Natural killer cell (primary cell): ENCODE data around the gene ITGB1BP1. TPM values are rescaled to one million over a fixed set of nuclear protein-coding genes. Genes with fewer than 3 reads are reported as not detected.

Source experiments
- ATAC-seq, 3 donors: fragments of 150-1000 bp in 2 of 3; fragments of 200-7000 bp in 1 of 3; cut with Tn5 transposase; 1 replicate in 1 of 3; 2 replicates in 2 of 3; pipeline ENCODE4 v1.10.0; 2021; ENCODE audit warnings: mild to moderate bottlenecking in 2 of 3, moderate library complexity in 2 of 3
- DNase-seq, 2 donors: peaks; one replicate each; pipeline versions ENCODE4 v3.0.0 to v3.0.0-alpha.2; 2013 to 2021; ENCODE audit warnings: mixed read lengths in 1 of 2
- H3K27ac ChIP-seq: one replicate; pipeline ENCODE4 v1.5.1; 2013; ENCODE audit warnings: mild to moderate bottlenecking, low read length
- H3K27me3 ChIP-seq: one replicate; pipeline ENCODE4 v1.6.1; 2013; ENCODE audit warnings: low read length; ENCODE audit not compliant: control insufficient read depth, insufficient read depth
- H3K36me3 ChIP-seq: one replicate; pipeline ENCODE4 v1.6.1; 2013; ENCODE audit warnings: low read length; ENCODE audit not compliant: control insufficient read depth, insufficient read depth
- H3K4me1 ChIP-seq: one replicate; pipeline ENCODE4 v1.6.1; 2013; ENCODE audit warnings: low read length; ENCODE audit not compliant: control insufficient read depth, insufficient read depth
- H3K4me3 ChIP-seq: one replicate; pipeline ENCODE4 v1.5.1; 2013; ENCODE audit warnings: low read length
- H3K9me3 ChIP-seq: one replicate; pipeline ENCODE4 v1.6.1; 2013; ENCODE audit warnings: low read length; ENCODE audit not compliant: control insufficient read depth, insufficient read depth
- H3K27ac Mint-ChIP-seq, 2 donors: one replicate each; pipeline ENCODE4 v1.8.0; 2022; ENCODE audit warnings: mild to moderate bottlenecking in 2 of 2, mixed read lengths in 2 of 2, moderate library complexity in 1 of 2
- H3K27me3 Mint-ChIP-seq, 2 donors: one replicate each; pipeline ENCODE4 v1.8.0; 2022; ENCODE audit warnings: low read depth in 2 of 2, mixed read lengths in 2 of 2
- H3K36me3 Mint-ChIP-seq: one replicate; pipeline ENCODE4 v1.8.0; 2022; ENCODE audit warnings: mixed read lengths
- H3K4me1 Mint-ChIP-seq, 2 donors: one replicate each; pipeline ENCODE4 v1.8.0; 2022; ENCODE audit warnings: mixed read lengths in 2 of 2
- H3K4me3 Mint-ChIP-seq: one replicate; pipeline ENCODE4 v1.8.0; 2022; ENCODE audit warnings: mild to moderate bottlenecking, moderate library complexity, mixed read lengths
- H3K9me3 Mint-ChIP-seq, 2 donors: one replicate each; pipeline ENCODE4 v1.8.0; 2022; ENCODE audit warnings: mixed read lengths in 2 of 2
- WGBS: methylation state at CpG from one replicate; pipeline ENCODE4 v1.1.7; 2013; ENCODE audit warnings: missing lambda C conversion rate; ENCODE audit not compliant: insufficient coverage; 5-methylcytosine and 5-hydroxymethylcytosine counted together
- intact Hi-C: fragments of 100-400 bp; cut with micrococcal nuclease; formaldehyde crosslinking; loops from one replicate; pipeline ENCODE4 v1.14.2; 2022
- total RNA-seq, 4 donors: library from RNA; stranded (reverse); fragments of 120-200 nt in 1 of 4; gene quantifications; one replicate each; pipeline versions ENCODE4 v1.2.3 to v1.2.4, GENCODE V29; 2013 to 2022
- TF ChIP-seq, protein P1 (sequence below): fragments of 200-600 bp; IDR thresholded peaks from one replicate; pipeline ENCODE4 v1.8.0; 2022; ENCODE audit warnings: antibody characterized with exemption

Gene ITGB1BP1
- total RNA-seq, 3 donors from 2014 or later (not counting 1 experiment from before 2014, with no cell fraction given): 66.9 to 114 (median 91.7) TPM

GRCh38 chr2:9358846-9359245, 64.5 kb downstream of the ITGB1BP1 start:
- ATAC-seq: no peak
- intact Hi-C loops: no loop called here

GRCh38 chr2:9356261-9356660, 67.1 kb downstream of the ITGB1BP1 start:
- no peak for ATAC-seq
- H3K27ac Mint-ChIP-seq: no peak overlapping the region
- intact Hi-C loops: no loop called here

More at GRCh38 chr2:9358846-9359245, 64.5 kb downstream of the ITGB1BP1 start:
- no peaks in the 10 kb centered on the region for H3K9me3 ChIP-seq
- Mint-ChIP-seq H3K9me3 (no peaks in the 10 kb centered on the region), H3K27ac (no peak overlapping the region), H3K36me3 (no peaks in the 10 kb centered on the region), H3K4me3 (no peak overlapping the region), H3K27me3 (peaks cover 6 to 7% of the 10 kb centered on the region in 2 donors), H3K4me1 (no peaks in the 10 kb centered on the region)
- no peak overlapping the region for H3K4me3 ChIP-seq
- no peaks in the 10 kb centered on the region for H3K4me1 ChIP-seq
- H3K36me3 ChIP-seq: no peaks in the 10 kb centered on the region
- no peak for DNase-seq
- TF ChIP-seq, protein P1, sequence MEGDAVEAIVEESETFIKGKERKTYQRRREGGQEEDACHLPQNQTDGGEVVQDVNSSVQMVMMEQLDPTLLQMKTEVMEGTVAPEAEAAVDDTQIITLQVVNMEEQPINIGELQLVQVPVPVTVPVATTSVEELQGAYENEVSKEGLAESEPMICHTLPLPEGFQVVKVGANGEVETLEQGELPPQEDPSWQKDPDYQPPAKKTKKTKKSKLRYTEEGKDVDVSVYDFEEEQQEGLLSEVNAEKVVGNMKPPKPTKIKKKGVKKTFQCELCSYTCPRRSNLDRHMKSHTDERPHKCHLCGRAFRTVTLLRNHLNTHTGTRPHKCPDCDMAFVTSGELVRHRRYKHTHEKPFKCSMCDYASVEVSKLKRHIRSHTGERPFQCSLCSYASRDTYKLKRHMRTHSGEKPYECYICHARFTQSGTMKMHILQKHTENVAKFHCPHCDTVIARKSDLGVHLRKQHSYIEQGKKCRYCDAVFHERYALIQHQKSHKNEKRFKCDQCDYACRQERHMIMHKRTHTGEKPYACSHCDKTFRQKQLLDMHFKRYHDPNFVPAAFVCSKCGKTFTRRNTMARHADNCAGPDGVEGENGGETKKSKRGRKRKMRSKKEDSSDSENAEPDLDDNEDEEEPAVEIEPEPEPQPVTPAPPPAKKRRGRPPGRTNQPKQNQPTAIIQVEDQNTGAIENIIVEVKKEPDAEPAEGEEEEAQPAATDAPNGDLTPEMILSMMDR: no peak
- 78% methylated on average over 1 of the region's 1 CpG for WGBS
- H3K27ac ChIP-seq: no peak overlapping the region
- H3K27me3 ChIP-seq: no peaks in the 10 kb centered on the region

DNA sequence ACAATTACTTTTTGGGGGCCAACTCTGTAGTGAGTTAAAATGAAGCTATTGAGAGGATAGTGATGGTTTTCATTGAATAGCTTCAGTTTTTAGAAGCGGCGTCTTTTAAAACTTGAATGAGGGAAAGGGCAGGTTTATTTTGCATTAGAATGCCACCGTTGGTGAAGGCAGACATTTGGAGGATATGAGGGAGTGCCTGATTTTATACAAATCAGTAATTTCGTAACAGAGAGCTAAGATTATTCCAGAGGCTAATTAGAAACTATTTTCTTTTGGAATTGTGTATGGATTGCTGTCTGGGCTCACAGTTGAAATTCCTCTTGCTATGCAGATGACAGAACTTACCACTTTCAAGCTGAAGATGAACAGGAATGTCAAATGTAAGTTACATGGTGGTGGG, 67.6 kb downstream of the ITGB1BP1 start:
- H3K27ac ChIP-seq: no peak overlapping the region
- TF ChIP-seq, protein P1: no peak
- H3K36me3 Mint-ChIP-seq: no peaks in the 10 kb centered on the region
- intact Hi-C loops: no loop called here
- H3K27me3 Mint-ChIP-seq: peaks cover 7 to 8% of the 10 kb centered on the region in 2 donors
- H3K27ac Mint-ChIP-seq: no peak overlapping the region
- no peaks in the 10 kb centered on the region for H3K36me3 ChIP-seq
- H3K4me3 ChIP-seq: no peak overlapping the region
- no peak overlapping the region for H3K4me3 Mint-ChIP-seq
- H3K4me1 ChIP-seq: no peaks in the 10 kb centered on the region
- H3K9me3 ChIP-seq: no peaks in the 10 kb centered on the region
- 83% methylated on average over 4 of the region's 4 CpGs for WGBS
- H3K4me1 Mint-ChIP-seq: no peaks in the 10 kb centered on the region
- ATAC-seq (no peak), DNase-seq (no peak)
- H3K27me3 ChIP-seq: no peaks in the 10 kb centered on the region
- H3K9me3 Mint-ChIP-seq: no peaks in the 10 kb centered on the region

More at GRCh38 chr2:9356261-9356660, 67.1 kb downstream of the ITGB1BP1 start:
- Mint-ChIP-seq H3K4me3 (no peak overlapping the region), H3K9me3 (no peaks in the 10 kb centered on the region), H3K4me1 (no peaks in the 10 kb centered on the region), H3K36me3 (no peaks in the 10 kb centered on the region), H3K27me3 (peaks cover 7 to 8% of the 10 kb centered on the region in 2 donors)
- no peaks in the 10 kb centered on the region for H3K4me1 ChIP-seq
- no peaks in the 10 kb centered on the region for H3K27me3 ChIP-seq
- WGBS: 79% methylated on average over 11 of the region's 11 CpGs
- no peak overlapping the region for H3K27ac ChIP-seq
- DNase-seq: no peak
- H3K36me3 ChIP-seq: no peaks in the 10 kb centered on the region
- TF ChIP-seq, protein P1: no peak
- no peaks in the 10 kb centered on the region for H3K9me3 ChIP-seq
- H3K4me3 ChIP-seq: no peak overlapping the region

GRCh38 chr2:9355270-9355669, 68.1 kb downstream of the ITGB1BP1 start:
- 80% methylated on average over 1 of the region's 3 CpGs for WGBS
- intact Hi-C loops: no loop called here

More at GRCh38 chr2:9355270-9355669, 68.1 kb downstream of the ITGB1BP1 start:
- no peak for ATAC-seq
- Mint-ChIP-seq H3K4me1 (no peaks in the 10 kb centered on the region), H3K27ac (no peak overlapping the region), H3K9me3 (no peaks in the 10 kb centered on the region), H3K27me3 (peaks cover 7 to 8% of the 10 kb centered on the region in 2 donors), H3K4me3 (no peak overlapping the region), H3K36me3 (no peaks in the 10 kb centered on the region)
- no peaks in the 10 kb centered on the region for H3K9me3 ChIP-seq
- no peak overlapping the region for H3K27ac ChIP-seq
- no peak overlapping the region for H3K4me3 ChIP-seq
- H3K27me3 ChIP-seq: no peaks in the 10 kb centered on the region
- H3K4me1 ChIP-seq: no peaks in the 10 kb centered on the region
- H3K36me3 ChIP-seq: no peaks in the 10 kb centered on the region
- TF ChIP-seq, protein P1: no peak
- no peak for DNase-seq
